Measurements from ENCODE around the gene ARRDC5.

GRCh38 chr19:4871711-4872110 lies 31.0 kb downstream of the ARRDC5 start:
- TF ChIP-seq TARDBP (IDR thresholded peaks at IDR 0.05) = no peak
- TF ChIP-seq FOXM1 (IDR thresholded peaks at IDR 0.05; ENCODE audit: borderline replicate concordance) = no peak
- TF ChIP-seq, protein P1, sequence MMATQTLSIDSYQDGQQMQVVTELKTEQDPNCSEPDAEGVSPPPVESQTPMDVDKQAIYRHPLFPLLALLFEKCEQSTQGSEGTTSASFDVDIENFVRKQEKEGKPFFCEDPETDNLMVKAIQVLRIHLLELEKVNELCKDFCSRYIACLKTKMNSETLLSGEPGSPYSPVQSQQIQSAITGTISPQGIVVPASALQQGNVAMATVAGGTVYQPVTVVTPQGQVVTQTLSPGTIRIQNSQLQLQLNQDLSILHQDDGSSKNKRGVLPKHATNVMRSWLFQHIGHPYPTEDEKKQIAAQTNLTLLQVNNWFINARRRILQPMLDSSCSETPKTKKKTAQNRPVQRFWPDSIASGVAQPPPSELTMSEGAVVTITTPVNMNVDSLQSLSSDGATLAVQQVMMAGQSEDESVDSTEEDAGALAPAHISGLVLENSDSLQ (IDR thresholded peaks at IDR 0.05) = no peak
- no peak for TF ChIP-seq FOXA1 (IDR thresholded peaks at IDR 0.05)

Data from HEK293T (cell line).